NCI-H2081 (cell line): Measurements from ENCODE around the gene OGT.
"Not testable (repeated sequence)": the region's sequence is repeated elsewhere in the genome, so short reads cannot be mapped to it uniquely, and the experiment has no call there.

Source experiments
- DNase-seq, 2 experiments: peaks; one replicate each; lab custom pipeline; 2025; lab: John Stamatoyannopoulos, UW

Gene OGT

GRCh38 chrX:71586929-71587328 is 54.0 kb downstream of the OGT start:
- DNase-seq: no peak

GRCh38 chrX:71593210-71593609 is 60.3 kb downstream of the OGT start:
- DNase-seq: not testable (repeated sequence)

DNA sequence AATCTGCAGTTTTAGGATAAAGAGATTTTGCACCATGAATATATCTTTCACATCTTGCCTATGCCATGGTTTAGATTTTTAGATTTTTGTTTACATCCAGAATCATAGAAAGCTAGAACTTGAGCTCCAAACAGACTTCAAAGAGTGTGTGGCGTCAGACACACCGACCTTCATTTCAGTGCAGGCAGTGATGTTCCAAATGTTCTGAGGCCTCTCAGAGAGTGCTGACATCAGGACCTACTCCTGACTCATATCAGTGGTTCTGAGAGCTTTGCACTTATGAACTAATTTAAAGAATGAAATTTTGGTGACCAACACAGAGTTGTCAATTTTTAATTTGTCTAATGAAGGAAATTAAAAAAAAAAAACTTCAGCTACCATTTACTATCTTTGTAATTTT is 67.1 kb downstream of the OGT start:
- no peak for DNase-seq

DNA sequence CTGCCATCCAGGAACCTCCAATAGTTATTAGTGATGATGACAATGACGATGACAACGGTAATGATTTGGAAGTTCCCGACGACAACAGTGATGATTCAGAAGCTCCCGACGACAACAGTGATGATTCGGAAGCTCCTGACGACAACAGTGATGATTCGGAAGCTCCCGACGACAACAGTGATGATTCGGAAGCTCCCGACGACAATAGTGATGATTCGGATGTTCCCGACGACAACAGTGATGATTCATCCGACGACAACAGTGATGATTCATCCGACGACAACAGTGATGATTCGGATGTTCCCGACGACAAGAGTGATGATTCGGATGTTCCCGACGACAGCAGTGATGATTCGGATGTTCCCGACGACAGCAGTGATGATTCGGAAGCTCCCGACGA is 70.7 kb downstream of the OGT start:
- DNase-seq: no peak

DNA sequence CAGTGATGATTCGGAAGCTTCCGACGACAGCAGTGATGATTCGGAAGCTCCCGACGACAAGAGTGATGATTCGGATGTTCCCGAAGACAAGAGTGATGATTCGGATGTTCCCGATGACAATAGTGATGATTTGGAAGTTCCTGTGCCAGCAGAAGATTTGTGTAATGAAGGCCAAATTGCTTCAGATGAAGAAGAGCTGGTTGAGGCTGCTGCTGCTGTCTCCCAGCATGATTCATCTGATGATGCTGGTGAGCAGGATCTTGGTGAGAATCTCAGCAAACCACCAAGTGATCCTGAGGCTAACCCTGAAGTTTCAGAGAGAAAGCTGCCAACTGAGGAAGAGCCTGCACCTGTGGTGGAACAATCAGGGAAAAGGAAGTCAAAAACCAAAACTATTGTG is 71.2 kb downstream of the OGT start:
- no peak for DNase-seq

DNA sequence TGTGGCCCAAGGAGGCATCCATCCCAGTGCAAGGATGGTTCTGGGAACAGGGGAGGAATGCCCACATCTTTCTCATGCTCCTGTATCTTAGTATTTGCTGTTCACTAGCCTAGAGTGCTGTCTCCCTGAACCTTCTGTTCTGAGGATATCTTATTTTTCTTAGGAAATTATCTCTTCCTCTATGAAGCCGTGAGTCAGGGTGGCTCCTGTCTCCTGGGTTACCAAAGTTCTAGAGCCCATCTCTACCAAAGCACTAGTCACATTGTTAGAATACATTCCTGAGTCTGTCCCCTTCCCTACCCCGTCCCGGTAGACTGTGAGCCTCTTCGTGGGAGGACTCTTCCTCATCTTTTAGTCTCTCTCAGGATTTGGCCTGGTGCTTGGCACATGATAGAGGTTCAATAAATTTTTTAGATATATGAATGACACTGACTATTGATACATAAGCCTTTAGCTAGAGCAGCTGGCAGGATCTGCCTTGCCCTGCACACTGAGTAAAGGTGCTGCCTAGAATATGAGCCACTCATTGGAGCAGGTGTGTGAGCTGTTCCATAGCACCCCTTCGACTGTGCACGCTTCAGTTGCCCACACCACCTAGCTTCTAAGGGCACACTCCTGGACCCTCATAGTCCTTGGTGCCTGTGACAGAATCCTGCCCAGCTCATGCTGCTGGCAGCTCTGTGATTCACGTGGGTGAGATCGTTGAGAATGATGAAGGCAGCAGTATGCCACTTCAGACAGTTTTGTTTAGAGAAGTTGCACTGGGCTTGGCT is 72.1 kb downstream of the OGT start:
- no peak for DNase-seq

- DNase-seq: no peak
Measured at GRCh38 chrX:71606536-71607216, 73.8 kb downstream of the OGT start.

DNA sequence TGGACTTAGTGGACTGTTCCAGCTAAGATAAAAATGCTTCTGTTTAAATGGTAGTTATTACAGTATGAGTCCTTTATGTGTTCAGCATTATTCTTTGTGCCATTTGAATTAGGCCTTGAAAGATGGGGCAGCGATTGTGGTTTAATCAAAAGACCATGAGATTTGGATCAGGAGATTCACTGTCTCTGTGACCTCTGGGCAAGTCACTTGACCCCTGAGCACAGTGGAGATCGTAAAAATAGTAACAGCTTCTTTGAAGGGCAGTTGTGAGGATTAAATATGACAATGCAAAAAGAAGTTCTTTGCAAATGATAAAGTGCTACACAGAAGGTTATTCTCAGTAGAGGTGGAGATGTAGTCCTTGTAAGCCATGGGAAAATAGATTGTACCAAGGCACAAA is 74.6 kb downstream of the OGT start:
- DNase-seq: no peak

GRCh38 chrX:71609095-71609750 is 76.3 kb downstream of the OGT start:
- no peak for DNase-seq

DNA sequence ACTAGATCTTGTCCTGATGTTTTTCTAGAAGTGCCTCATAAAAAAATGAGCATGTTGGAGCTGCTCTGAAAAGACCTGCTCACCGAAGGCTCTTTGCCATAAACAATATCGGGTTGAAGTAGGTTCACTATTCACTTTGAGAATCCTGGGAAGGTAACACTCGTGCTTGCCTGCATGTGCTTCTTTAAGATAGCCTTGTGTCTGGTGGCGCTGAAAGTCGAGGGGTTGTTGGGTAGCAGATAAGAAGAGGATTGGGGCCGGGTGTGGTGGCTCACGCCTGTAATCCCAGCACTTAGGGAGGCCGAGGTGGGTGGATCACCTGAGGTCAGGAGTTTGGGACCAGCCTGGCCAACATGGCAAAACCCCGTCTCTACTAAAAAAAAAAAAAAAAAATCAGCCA is 78.8 kb downstream of the OGT start:
- not testable (repeated sequence) for DNase-seq

GRCh38 chrX:71612256-71612655 is 79.4 kb downstream of the OGT start:
- no peak for DNase-seq

DNA sequence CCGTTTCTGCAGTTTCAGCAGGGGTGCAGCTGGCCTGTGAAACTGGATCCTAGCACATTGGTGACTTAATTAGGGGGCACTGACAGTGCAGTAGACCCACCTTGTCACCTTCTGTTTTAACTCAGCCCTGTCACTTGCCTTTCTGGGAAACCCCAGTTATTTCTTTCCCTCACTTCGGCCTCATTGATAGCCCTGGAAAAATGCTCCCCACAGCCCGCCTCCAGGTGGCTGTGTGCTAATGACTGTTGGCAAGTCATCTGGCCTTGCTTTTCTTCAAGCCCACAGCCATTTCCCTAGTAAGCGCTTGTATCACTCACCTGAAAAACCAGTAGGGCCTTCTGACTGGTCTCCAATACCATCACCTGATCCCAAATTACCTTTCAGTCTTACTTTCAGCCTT is 82.2 kb downstream of the OGT start:
- no peak for DNase-seq

DNA sequence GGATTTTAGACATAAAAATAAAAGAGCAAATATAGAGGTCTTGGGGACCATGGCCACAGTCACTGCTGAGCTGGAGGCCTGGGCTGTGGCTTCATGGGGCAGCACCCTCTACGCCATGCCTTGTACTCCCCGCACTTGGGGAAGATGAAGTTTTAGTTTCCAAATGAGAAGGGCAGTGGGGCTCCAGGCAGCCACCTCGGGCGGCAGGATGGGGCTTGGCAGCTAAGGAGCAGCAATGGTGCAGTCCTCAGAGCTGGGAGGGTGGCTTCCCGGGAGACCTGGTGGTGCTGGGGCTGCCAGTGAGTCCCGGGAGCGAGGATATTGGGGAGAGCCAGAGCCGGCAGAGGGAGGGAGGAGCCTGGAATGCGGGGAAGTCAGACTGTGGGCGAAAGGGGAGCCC is 83.0 kb downstream of the OGT start:
- DNase-seq: no peak

- DNase-seq: no peak
Measured at GRCh38 chrX:71616672-71617529, 84.0 kb downstream of the OGT start.

DNA sequence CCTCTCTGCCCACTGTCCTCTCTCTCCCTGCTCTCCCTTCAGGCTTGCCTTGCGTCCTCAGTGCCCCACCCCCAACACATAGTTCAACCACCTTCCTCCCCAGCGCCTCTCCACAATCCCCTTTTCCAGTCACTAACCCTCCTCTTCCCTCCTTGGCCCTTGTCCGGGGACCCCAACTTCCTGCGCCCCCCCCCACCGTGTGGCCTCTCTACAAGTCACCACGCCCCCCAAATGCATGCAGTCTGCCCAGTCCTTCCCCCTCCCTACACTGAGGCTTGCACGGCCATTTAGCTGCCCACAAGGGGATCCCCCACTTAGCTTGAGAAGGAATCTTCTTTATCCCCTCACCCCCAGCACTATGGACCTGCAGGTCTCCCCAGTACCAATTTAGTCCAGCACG is 84.8 kb downstream of the OGT start:
- no peak for DNase-seq

- no peak for DNase-seq
Measured at GRCh38 chrX:71618303-71618721, 85.4 kb downstream of the OGT start, which contains the start of gene CXCR3. CXCR3 (minus strand) TSS chrX:71618511; CDS start chrX:71618449, 62 bp downstream.

GRCh38 chrX:71618787-71619186 is 85.9 kb downstream of the OGT start:
- DNase-seq: no peak

- DNase-seq: no peak
Measured at GRCh38 chrX:71619193-71619592, 86.3 kb downstream of the OGT start.

DNA sequence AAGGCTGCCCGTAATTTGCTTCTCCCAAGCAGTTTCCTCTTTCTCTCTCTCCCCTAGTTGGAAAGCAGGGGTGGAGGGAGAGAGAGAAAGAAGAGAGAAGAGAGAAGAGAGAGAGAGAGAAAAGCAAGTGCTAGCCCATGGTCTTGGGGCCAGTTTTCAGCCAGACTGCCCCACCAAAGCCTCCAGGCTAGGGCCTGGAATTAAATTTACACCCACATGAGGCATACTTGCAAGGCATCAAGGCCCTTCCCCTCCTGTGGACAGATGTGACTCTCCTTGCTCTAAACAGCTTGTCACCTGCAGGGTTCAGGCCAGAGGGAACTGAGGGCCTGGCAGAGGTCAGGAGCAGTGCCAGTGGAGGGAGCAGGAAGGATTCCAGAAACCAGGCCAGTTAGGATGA is 87.1 kb downstream of the OGT start:
- DNase-seq: no peak

- DNase-seq: no peak
Measured at GRCh38 chrX:71621603-71622002, 88.7 kb downstream of the OGT start.

DNA sequence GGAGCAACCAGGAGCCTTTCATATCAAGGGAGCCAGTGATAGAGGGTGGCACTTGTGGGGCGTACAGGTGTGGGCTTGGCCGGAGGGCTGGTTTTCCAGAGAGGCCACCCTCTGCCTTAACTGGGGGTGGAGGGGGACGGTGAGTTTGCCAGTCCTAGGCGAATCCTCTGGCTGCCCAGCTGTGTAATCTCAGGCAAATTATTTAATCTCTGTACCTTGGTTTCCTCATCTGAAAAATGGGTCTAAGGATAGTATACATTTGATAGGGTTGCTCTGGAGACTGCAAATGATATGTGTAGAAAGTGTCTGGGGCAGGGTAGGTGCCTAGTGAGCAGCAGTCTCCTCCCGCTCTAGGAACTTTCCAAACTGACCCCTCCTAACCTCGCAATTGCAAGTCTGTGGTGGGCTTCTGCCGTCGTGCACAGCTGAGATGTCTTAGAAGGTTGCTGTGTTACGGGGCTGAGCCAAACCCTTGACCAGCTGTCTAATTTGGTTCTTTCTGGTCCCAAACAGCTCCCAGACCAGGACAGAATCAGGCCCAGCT is 89.2 kb downstream of the OGT start:
- DNase-seq: no peak
